Fibroblast of the conjunctiva (primary cell): ENCODE results near the gene CEBPB.
A peak's percentile ranks its signal among the peaks of the same experiment; 100 is the strongest.
"Not testable (repeated sequence)": the region's sequence is repeated elsewhere in the genome, so short reads cannot be mapped to it uniquely, and the experiment has no call there.

Experiments used
- DNase-seq: peaks from one replicate; pipeline ENCODE4 v3.0.0-alpha.2; 2010; ENCODE audit warnings: low read depth

Gene CEBPB

GRCh38 chr20:50169329-50169823 is 21.3 kb upstream of the CEBPB start:
- peak; percentile 70 for DNase-seq

GRCh38 chr20:50170549-50171220 is 19.9 kb upstream of the CEBPB start:
- no peak for DNase-seq

- no peak for DNase-seq
Observed at GRCh38 chr20:50172347-50173013, 18.1 kb upstream of the CEBPB start.

- no peak for DNase-seq
Observed at GRCh38 chr20:50174456-50174855, 16.2 kb upstream of the CEBPB start.

GRCh38 chr20:50175938-50176933 is 14.4 kb upstream of the CEBPB start:
- DNase-seq: no peak

GRCh38 chr20:50178672-50179071 is 12.0 kb upstream of the CEBPB start:
- not testable (repeated sequence) for DNase-seq

- no peak for DNase-seq
Observed at GRCh38 chr20:50181344-50181743, 9.3 kb upstream of the CEBPB start.

GRCh38 chr20:50182346-50182745 is 8.3 kb upstream of the CEBPB start:
- no peak for DNase-seq

GRCh38 chr20:50185426-50185825 is 5.2 kb upstream of the CEBPB start:
- DNase-seq: no peak

- DNase-seq: peak; percentile 79
Observed at GRCh38 chr20:50186151-50186885, 4.3 kb upstream of the CEBPB start.

- no peak for DNase-seq
Observed at GRCh38 chr20:50186987-50187402, 3.6 kb upstream of the CEBPB start.

GRCh38 chr20:50187403-50188051 is 3.1 kb upstream of the CEBPB start:
- DNase-seq: no peak

GRCh38 chr20:50188287-50188688 is 2.3 kb upstream of the CEBPB start:
- no peak for DNase-seq

- no peak for DNase-seq
Observed at GRCh38 chr20:50188879-50189680, 1.6 kb upstream of the CEBPB start.

GRCh38 chr20:50189681-50190250 is 864 bp upstream of the CEBPB start:
- DNase-seq: no peak

- no peak for DNase-seq
Observed at GRCh38 chr20:50191065-50191543, 474 bp downstream of the CEBPB start.

GRCh38 chr20:50191544-50192363 is 1.1 kb downstream of the CEBPB start:
- DNase-seq: no peak

GRCh38 chr20:50192364-50193198 is 2.0 kb downstream of the CEBPB start:
- DNase-seq: peak; percentile 94
